Measurements from ENCODE around the gene KLK8. TPM values are rescaled to one million over a fixed set of nuclear protein-coding genes. Genes with fewer than 3 reads are reported as not detected.
A peak's percentile ranks its signal among the peaks of the same experiment; 100 is the strongest.

Gene KLK8
- total and polyA plus RNA-seq, 11 donors = 1.9 TPM; not detected in 10

DNA sequence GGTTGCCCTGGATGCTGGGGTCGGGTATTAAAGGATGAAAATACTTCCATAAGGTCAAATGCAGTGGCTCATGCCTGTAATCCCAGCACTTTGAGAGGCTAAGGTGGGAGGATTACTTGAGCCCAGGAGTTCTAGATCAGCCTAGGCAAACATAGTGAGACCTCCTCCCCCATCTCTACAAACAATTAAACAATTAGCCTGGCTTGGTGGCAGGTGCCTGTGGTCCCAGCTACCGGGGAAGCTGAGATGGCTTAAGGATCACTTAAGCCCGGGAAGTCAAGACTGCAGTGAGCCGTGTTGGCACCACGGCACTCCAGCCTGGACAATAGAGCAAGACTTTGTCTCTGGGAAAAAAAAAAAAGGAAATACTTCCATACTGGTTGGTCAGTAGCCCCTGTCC is 23.5 kb upstream of the KLK8 start:
- no peak overlapping the region for H3K4me3 ChIP-seq
- intact Hi-C loops (cut with DNase I) = loop anchor here in 6 of 10 donors (5.0 to 10.0 kb wide), 5 partner anchors 62 to 150 kb away; no protein-coding TSS in a partner anchor
- H3K36me3 ChIP-seq = no peaks in the 10 kb centered on the region
- H3K27me3 ChIP-seq = peaks cover 0 to 56% (median 16%) of the 10 kb centered on the region in 9 donors
- WGBS, 4 donors = 55 to 65% (median 59%) methylated on average over 5 of the region's 5 CpGs
- no peaks in the 10 kb centered on the region for H3K9me3 ChIP-seq
- DNase-seq = no peak
- ATAC-seq = no peak
- H3K27ac ChIP-seq = no peak overlapping the region
- no peak for TF ChIP-seq CTCF (IDR thresholded peaks at IDR 0.05)
- no peak for TF ChIP-seq POLR2A (IDR thresholded peaks at IDR 0.05)
- peaks cover 0 to 6% (median 0%) of the 10 kb centered on the region in 12 donors for H3K4me1 ChIP-seq

GRCh38 chr19:51023946-51024345 is 22.5 kb upstream of the KLK8 start:
- H3K36me3 ChIP-seq = no peaks in the 10 kb centered on the region
- intact Hi-C loops (cut with DNase I) = loop anchor here in 5 of 10 donors (5.0 to 10.0 kb wide), 4 partner anchors 63 to 151 kb away; no protein-coding TSS in a partner anchor
- H3K27me3 ChIP-seq = peaks cover under 1 to 59% (median 24%) of the 10 kb centered on the region in 9 donors
- H3K9me3 ChIP-seq = no peaks in the 10 kb centered on the region
- DNase-seq (no peak), ATAC-seq (no peak)
- no peak overlapping the region for H3K4me3 ChIP-seq
- no peak overlapping the region for H3K27ac ChIP-seq
- WGBS, 4 donors = 66 to 74% (median 70%) methylated on average over 11 of the region's 11 CpGs
- TF ChIP-seq CTCF (IDR thresholded peaks at IDR 0.05) = no peak
- TF ChIP-seq POLR2A (IDR thresholded peaks at IDR 0.05) = no peak
- peaks cover 0 to 16% (median 6%) of the 10 kb centered on the region in 12 donors for H3K4me1 ChIP-seq

- DNase-seq (no peak), ATAC-seq (no peak)
- 58 to 65% (median 62%) methylated on average over 13 to 14 of the region's 14 CpGs for WGBS, 4 donors
- TF ChIP-seq CTCF (IDR thresholded peaks at IDR 0.05) = no peak
- Histone ChIP-seq H3K4me1 (peaks cover 0 to 23% (median 11%) of the 10 kb centered on the region in 12 donors), H3K36me3 (no peaks in the 10 kb centered on the region), H3K27ac (no peak overlapping the region), H3K4me3 (no peak overlapping the region), H3K9me3 (no peaks in the 10 kb centered on the region), H3K27me3 (peaks cover 8 to 65% (median 37%) of the 10 kb centered on the region in 9 donors)
- intact Hi-C loops (cut with DNase I) = loop anchor here in 5 of 10 donors (5.0 to 10.0 kb wide), 4 partner anchors 65 to 152 kb away; no protein-coding TSS in a partner anchor
Observed at GRCh38 chr19:51022526-51022925, 21.1 kb upstream of the KLK8 start.

DNA sequence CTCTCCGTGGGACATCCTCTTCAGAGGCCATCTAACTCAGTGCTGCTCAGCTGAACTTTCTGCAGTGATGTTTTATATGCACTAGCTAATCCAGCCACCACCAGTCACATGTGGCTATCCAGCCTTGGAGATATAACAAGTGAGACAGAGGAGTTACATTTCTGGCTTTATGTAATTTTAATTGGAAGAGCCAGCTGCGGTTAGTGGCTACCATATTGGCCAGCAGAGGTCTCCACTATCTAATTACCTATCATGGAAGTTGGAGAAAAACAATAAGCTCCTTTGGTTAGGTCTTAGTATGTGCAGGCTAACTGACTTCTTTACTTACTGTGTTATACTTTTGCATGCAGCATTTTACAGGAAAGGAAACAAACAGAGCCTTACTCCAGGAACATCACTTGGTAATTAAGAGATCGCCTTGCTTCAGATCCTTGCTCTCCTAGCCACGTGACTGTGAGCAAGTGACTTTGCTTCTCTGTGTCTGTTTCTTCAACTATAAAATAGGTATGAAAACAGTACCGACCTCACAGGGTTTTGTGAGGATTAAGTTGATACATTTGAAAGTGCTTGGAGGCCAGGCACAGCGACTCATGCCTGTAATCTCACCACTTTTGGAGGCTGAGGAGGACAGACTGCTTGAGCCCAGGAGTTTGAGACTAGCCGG is 19.7 kb upstream of the KLK8 start:
- no peak for DNase-seq
- 35 to 45% (median 36%) methylated on average over 7 of the region's 7 CpGs for WGBS, 4 donors
- Histone ChIP-seq H3K9me3 (no peaks in the 10 kb centered on the region), H3K27me3 (peaks cover 18 to 73% (median 47%) of the 10 kb centered on the region in 9 donors), H3K4me1 (peaks cover 0 to 33% (median 15%) of the 10 kb centered on the region in 12 donors), H3K27ac (no peak overlapping the region), H3K36me3 (no peaks in the 10 kb centered on the region), H3K4me3 (no peak overlapping the region)
- intact Hi-C loops (cut with DNase I) = loop anchor here in 9 of 10 donors (1.0 to 10.0 kb wide), 10 partner anchors 66 to 154 kb away; no protein-coding TSS in a partner anchor
- peak in 3 of 4 donors; percentile 13 to 52 (median 51) for ATAC-seq
- peak; percentile 56 to 75 (median 66) for TF ChIP-seq CTCF (IDR thresholded peaks at IDR 0.05)
- TF ChIP-seq POLR2A (IDR thresholded peaks at IDR 0.05) = no peak

Measured in heart left ventricle (tissue), 16 donors.